SU-DHL-6 (cell line): ENCODE data around the gene SMIM11.

Source experiments
- CTCF ChIP-seq: fragments of 200-600 bp; sonication (generic); IDR thresholded peaks from one replicate; pipeline ENCODE4 v1.5.1; 2017; ENCODE audit warnings: antibody characterized with exemption, mild to moderate bottlenecking, low read length, moderate library complexity; ENCODE audit not compliant: insufficient read depth, poor library complexity, severe bottlenecking
- EZH2phosphoT487 ChIP-seq: fragments of 200-600 bp; sonication (generic), shearing (Covaris generic); conservative IDR thresholded peaks from 2 replicates; pipeline ENCODE4 v1.6.1; 2018; ENCODE audit warnings: mild to moderate bottlenecking, antibody characterized with exemption, low read length, moderate library complexity, mixed read lengths

DNA sequence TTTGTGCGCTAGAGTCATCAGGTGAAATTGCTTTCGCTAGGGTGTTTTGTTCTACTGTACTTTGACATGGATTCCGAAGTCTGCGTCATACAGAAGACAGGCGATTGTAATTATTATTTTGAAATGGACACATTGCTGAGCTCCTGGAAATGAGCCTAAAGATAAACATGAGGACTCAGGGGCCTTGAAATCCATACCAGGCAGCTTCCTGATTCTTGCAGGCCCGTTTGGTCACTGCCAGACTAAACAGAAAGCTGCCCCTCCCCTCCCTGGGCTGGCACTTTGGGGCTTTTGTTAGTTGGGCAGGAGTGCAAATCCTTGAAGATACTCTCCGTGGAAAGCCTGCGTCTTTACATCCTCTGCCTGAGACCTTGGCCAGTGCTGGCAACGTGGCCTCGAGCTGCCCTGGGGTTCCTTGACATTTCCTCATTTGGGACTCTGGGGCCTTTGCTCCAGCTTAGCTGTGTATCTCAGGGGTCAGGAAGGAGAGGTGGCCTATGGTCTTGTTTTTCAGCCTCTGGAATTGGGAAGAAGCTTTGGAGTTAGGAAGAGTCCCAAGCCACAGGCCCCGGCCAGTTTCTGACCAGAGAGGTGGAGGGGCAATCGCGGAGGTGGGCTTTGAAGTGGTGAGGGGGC, 38.4 kb upstream of the SMIM11 start:
- TF ChIP-seq CTCF (no peak), EZH2phosphoT487 (no peak)
